ENCODE results near the gene MOB2.

Gene MOB2

DNA sequence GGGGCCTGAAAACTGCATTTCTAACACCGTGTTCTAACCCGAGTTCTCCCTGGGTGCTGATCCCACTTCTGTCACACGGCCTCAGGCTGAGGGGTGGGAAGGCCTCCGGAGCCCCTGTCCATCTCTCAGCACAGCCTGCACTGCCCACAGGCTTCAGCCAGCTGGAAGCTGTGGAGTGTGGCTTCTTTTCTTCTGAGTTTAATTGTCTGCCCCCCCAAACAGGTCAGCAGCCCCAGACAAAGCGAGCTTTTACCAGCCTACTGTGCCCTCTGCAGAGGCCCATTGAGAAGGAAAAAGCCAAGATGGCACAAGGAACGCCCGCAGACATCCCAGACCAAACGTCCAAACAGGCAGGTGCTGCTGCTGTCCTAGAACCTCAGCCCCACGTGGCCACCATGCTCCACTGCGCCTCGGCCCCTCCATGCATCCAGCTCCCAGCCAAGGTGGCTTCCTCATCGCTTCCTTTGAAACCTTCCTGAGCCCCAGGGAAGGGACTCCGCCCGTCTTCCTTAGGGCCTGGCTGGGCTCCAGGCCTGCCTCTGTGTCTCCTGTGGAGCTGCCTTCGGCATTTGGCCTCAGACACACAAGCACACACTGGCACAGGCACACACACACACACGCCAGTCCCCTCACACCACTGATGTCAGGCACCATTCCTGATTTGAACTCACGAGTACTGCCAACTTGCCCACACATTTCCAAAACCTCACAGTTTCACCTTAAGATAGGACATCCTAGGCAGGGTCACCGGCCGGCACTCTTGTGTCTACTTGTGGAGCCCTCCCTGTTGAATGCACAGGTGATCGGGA, 1.7 kb downstream of the MOB2 start:
- DNase-seq = no peak

DNA sequence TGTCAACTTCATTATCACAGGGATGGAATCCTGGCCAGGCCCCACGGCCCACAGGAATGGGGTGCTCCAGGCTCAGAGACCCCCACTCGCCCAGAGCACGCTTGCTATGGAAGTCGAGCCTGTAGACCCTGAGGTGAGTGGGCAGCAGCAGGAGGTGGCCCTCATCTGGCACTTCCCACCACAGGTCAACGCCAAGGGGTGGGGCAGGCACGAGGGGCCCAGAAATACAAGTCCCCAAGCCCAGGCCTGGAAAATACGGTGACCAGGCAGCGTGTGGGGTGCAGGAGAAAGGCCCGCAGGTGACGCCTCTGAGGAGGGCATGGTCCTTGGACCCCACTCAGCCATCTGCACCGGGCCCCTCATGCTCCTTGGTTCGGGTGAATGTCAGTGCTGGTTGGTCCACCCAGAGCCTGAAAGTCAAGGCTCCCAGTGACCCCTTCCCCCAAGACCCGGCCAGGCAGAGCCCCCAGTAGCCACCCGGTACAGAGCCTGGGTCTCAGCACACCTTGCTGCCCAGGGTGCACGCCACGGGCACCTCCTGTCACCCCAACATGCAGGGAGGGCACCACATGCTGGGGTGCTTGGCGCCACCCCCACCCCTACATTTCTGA, 2.4 kb downstream of the MOB2 start:
- DNase-seq = no peak

DNA sequence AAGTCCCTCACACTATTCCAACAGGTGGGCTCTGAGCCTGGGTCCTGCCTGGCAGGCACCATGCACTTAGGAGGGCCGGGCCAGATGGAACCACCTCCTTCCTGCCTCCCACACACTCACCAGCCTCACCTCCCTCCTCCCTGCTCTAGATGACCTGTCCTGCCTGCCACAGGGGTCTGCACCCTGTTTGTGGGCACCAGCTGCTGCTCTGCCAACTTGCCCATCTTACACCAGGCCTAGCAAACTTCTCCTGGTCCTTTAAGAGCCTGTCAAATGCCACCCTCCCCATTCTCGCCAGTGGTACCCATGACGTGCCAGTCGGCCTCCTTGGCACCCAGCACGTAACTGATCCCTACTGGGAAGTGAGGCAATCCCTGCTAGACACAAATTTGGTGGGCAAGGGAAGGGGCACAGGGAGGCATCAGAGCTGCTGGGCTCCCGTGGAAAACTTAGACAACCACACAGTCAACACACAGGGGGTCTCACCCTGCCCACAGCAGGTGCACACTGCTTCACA, 3.1 kb downstream of the MOB2 start:
- no peak for DNase-seq

DNA sequence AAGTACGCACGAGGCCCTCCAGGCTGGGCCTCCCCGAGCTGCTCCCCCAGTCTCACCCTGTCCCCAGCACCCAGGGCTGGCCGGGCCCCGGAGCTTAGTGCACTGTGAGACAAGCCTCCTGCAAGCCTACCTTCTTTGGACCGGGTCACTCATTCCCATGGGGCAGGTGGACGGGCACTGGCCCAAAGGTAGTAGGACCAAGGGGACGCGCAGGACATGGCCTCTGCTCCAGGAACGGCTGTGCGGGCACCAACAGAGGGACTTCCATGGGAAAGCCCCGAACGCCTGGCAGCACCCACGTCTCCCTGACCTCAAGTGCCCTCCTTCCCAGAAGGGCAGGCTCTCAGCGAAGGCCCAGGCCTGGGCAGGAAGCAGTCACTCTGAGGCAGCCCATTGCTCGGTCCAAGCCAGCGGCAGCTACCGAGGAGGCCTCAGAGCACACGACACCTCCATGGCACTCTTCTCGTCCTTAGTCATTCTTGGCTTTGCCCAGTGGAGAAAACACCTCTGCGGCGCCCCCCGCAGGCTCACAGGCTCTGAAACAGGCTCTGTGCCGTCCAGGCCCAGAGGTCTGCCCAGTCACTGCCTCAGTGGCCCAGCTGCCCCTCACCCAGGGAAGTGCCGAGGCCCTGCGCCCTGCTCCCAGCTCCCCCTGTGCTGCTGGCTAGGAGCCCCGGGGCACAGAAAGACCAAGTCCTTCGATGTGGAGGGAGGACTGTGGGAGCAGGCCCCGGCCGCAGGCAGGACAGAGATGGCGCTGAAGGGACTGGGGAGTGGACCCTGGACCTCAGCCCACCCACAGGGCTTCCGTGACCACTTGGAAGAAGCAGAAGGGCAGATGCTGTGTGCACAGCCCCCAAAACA, 3.8 kb downstream of the MOB2 start:
- DNase-seq = no peak

DNA sequence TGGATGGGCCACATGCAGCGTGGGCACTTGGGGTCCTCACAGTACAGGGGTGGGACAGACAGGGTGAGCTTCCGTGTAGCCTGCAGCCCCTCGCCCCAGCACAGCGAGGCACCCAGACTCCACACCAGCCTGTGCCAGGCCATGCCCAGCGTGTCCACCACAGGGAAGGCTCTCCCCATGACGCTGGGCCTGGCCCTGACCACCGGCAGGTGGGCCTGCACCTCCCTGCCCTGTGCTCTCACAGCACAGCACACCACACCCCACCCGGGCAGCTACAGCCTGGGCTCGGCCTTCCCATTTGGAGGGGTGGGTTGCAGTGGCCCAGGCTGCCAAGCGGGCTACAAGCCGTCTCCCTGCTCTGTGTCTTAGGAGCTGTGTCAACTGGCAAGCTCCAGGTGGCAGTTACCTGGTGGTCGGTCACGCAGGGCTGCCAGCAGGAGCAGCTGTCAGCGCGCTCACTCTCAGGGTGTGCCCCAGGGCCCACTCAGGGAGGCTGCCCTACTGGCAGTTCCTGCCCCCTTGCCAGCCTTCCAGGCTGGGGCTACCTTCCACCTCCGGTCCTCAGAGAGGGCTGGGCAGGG, 4.6 kb downstream of the MOB2 start:
- DNase-seq = no peak

DNA sequence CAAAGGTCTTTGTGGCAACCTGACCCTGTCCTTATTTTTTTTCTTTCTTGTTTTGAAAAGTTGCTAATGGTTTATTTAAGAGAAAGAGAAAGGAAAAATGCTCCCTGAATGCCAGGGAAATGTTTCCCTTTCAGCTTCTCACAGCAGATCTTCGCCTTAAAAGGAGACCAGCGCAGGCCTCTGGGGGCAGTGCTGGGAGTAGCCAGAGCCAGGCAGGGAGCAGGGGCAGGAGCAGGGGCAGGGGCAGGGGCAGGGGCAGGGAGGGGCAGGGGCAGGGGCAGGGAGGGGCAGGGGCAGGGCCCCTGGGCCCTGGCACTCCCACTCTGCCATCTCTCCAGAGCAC, 5.1 kb downstream of the MOB2 start:
- no peak for DNase-seq

DNA sequence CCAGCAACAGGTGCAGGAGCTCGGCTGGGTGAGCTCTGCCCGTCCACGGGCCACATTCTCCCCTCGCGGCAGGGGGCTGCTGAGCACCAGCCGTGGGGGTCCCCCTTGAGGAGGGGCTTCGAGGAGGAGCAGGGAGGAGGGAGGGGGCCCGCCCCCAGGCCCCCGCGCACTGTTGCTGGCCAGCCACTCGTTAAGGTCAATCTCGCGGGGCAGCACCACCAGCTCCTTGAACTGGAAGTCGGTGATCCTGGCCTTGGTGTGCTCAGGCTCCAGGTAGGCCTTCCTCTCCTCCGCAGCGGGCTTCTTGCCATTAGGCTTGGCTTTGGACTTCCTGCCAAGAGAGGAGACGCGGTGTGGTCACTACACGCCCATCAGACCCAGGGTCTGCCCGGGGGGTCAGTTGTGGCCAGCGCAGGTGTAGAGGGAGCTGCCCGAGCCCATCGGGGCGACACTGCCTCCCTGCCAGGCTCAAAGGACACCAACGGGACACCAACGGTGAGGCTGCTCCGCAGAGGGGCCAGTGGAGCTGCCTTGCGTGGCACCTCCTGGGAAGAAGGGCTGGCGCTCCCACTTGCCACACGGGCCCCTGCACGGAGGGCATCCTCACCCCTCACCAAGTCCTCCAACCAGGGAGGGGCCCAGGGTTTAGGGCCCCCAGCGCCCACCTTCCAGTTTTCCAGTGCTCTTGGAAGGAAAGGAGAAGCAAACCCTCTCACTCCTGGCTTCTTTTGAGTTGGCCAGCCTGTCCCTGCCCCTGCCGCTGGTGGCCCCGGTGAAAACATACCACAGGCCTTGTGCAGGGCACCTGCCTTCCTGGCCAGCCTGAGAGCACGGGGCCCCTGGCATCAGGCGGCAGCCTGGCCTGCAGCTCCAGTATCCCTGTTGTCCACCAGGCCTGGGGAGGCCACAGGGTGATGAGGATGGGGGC, 5.8 kb downstream of the MOB2 start:
- no peak for DNase-seq

DNA sequence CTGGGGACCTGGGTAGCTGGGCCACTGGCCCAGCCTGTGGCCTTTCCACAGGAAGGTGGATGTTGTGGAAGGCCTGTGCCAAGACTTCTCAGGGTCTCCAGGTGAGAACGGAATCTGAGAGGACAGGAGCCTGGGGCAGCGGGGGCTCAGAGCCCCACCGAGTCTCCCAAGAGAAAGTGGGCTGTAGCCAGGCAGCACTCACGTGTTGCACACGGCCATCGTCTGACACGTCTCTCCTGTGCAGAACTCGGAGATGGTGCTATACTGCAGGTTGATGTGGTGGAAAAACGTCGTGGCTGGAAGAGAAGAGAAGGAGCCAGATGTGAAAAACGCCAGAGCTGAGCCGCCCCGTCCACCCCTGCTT, 6.4 kb downstream of the MOB2 start:
- no peak for DNase-seq

DNA sequence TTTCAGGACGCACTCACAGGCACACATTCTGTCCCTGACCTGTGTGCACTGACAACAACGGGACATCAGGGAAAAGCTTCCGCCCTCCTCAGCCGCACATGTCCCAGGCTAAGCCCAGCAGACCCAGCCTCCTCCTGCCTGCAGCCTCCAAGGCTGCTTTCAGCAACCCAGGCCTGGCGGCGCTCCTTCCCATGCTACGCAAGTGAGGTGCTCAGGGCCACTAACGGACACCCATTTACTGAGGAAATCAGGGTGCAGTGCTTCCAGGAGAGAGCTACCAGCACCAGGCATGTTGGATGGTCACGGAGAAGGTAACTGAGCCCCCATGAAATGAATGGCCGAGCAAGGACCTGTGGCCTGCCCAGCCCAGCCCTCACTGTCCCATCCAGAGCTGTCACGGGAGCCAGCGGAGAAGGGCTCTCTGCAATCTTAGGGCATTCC, 6.9 kb downstream of the MOB2 start:
- DNase-seq = no peak

DNA sequence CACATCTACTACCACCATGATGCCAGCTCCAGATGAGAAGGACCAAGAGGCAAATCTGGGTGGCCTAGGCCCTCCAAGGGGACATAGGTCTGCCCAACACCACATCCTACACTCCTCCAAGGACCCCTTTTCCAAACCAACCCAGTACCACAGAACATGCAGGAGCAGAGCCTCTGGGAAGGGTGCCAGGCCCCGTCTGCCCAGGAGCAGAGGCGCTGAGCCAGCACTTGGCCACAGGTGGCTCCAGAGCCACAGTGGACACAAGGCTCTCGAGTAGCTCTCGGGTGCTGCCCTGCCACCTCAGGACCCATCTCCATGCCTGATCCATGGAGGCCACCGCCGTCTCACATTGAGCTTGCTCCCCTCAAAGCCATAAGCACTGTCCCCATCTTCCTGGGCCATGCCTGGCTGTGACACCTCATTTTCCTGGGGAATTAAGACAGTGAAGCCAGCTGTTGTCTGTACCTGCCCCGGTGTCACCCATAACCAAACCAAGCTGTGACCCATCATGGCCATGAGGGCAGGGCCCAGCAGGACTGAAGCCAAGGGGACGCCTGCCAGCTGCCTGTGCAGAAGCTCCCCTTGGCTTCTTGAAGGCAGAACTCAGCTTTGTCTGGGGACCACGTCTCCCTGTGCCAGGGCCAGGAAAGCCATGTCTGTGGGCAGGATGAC, 7.4 kb downstream of the MOB2 start:
- no peak for DNase-seq

DNA sequence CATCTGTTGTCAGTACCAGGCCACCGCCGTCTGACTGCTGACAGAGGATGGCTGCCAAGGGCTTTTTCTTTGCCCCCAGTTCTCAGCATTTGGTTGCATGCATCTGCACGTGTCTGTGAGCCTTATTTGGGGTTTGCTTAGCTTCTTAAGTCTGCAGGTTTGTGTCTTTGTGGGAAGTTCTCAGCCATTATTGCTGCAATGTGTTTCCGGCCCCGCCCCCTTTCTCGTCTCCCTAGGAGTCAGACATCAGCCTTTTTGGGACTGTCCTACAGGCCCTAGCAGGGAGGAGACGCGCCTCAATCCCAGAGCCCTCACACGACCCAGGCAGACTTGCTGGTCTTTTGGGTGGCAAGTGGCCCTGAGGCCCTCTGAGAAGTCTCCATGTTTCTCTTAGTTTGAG, 8.0 kb downstream of the MOB2 start:
- no peak for DNase-seq

DNA sequence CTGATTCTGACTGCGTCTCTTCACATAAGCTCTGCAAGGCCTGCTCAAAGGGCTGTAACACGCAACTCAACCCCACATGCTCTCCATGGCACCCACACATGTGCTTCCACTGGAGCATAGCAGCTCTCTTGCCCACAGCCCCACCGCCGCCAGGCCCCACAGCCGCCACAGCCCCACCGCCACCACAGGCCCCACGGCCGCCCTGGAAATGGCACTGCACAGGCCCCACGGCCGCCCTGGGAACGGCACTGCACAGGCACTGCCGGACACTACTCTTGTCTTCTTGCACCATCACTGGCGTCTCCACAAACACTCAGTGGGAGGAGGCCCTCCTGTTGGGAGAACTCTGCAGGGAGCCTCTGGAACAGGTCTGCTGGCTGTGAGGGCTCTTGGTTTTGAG, 8.6 kb downstream of the MOB2 start:
- DNase-seq = no peak

DNA sequence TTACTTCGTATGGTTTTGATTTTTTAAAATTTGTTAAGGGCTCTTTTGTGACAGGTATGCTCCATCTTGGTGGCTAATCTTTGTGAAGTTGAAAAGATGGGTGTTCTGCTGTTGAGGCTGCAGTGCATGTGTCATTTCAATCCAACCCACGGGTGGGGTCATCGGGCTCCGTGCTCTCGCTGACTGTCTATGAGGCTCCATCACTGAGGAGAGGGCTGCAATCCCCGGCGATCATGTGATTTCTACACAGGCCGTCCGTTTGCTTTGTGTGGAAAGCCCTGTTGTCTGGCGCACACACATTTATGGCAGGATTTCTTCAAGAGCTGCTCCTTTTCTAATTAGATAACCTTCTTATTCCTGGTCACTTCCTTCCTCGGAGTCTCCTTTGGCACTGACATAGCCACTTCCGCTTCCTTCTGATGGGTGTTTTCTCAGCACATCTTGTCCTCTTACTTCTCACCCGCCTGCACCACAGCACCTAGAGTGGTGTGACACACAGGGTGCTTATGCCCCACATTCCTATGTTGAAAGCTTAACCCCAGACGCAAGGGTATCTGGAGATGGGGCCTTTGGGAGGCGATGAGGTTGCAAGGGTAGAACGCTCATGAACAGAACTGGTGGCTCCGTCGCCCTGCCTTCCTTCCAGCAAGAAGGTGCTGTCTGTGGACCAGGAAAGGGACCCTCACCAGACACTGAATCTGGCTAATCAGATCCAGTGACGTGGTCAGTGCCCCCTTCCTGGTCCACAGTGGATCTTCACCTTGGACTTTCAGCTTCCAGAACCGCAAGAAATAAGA, 9.4 kb downstream of the MOB2 start:
- DNase-seq = no peak

DNA sequence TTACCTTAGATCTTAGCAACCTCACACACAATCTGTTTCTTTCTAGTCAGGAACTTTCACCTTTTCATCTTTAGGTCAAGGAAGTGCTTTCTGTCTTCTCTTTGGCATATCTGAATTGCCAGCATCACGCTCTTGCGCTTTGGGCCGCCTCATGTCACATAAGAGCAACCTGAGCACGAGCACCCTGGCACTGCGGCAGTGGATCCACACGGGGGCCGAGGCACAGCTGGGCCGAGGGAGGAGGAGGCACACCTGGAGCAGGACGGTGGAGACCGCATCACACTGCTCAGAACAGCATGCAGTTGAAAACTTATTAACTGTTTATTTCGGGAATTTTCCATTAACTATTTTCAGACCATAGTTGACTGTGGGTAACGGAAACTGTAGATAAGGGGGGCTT, 10.7 kb downstream of the MOB2 start:
- no peak for DNase-seq

DNA sequence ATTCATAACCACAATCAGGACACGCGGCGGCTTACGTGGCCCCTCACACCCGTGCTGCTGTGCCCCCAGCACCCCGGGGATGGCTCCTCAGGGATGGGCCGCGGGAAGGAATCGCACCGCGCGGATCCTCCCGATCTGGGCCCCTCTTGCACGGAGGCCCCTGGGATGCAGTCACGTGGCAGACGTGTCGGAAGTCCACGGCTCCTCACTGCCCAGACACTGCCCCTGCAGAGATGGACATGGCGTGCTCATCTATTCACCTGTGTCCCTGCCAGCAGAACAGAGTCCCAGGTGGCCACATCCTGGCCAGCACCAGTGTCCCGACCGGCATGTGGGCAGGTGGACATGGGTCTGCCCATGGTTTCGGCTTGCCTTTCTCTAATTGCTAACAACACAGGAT, 12.8 kb downstream of the MOB2 start:
- DNase-seq = no peak

DNA sequence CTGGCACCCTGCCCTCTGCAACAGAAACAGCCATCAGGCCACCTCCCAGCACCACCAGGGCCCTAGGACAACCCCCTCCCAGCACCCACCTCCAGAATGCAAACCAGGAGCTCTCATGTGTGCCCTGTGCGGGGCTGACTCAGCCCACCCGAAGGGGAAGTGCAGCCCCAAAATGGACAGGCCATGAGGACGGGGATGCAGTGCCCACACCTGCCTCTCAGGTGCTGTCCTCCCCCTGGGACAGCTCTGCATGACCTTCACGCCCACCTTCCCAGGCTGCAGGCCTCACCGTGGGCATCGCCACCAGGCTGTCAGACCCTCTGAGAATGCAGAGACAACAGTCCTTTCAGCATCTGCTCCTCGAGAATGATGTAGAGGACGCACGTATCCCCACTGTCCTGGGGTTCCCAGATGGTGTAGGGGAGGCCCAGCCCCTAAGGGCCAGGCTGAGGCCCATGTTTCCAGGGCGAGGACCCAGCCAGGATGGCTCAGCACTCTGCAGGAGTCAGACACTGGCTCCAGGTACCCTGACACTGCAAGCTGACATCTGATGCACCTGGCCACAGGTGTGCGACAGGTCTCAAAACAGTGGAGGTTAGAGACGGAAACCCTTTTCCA, 13.5 kb downstream of the MOB2 start:
- DNase-seq = no peak

DNA sequence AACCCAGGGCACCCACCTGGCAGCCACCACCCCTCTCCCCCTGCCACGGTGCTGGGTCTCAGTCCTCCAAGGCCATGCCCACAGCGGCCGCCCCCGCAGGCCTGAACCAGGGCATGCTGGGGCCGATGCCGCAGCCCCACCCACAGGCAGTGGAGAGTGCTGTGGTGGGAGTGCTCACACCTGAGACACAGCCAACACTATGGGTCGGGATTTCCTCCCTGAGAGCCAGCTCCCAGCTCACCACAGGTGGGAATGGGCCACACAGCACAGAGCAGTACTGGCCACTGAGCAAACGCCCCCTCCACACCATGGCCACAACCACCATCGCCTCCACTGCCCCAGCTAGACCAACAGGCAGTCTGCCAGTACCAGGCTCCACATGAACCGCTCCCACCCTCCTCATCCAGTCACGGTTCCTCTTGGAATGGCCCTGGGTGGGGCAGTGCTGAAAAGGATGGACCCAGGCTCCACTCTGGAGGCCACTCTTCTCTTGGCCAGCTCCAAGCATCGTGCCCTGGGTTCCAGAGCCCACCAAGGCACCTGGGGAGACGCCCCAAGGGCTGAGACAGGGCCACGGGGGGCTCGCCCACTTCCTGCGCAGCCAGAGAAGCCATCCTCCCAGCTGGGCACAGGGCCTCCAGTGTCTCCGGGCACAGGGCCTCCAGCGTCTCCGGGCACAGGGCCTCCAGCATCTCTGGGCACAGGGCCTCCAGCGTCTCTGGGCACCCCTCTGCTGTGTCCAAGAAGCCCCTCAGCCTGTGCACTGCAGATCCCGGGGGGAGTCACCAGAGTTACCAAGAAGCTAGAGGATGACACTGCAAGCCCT, 14.2 kb downstream of the MOB2 start:
- DNase-seq = no peak

DNA sequence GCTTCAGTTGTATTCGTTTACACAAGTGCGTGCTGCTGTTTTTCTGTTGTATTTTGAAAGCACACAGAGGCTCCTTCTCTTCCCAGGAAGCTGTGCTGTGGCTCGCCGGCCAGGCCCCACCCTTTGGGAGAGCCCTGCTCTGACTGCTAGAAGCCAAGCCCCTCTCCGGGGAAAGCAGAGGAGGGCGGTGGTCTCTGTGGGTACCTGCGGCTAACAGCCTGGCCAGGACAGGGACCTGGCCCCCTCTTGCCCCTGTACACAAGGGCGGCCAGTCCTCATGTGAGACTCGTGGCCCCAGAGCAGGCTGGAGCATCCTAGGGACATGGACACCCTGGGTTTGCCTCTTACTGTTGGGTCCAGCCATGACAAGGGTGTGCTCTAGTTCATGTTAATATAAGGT, 14.8 kb downstream of the MOB2 start:
- no peak for DNase-seq
